Fibroblast of skin of back (primary cell): Measurements from ENCODE around the gene ZDHHC1.
"Not testable (repeated sequence)": the region's sequence is repeated elsewhere in the genome, so short reads cannot be mapped to it uniquely, and the experiment has no call there.

Experiments used
- DNase-seq: peaks from one replicate; pipeline ENCODE4 v3.0.0-alpha.2; 2013

Gene ZDHHC1

DNA sequence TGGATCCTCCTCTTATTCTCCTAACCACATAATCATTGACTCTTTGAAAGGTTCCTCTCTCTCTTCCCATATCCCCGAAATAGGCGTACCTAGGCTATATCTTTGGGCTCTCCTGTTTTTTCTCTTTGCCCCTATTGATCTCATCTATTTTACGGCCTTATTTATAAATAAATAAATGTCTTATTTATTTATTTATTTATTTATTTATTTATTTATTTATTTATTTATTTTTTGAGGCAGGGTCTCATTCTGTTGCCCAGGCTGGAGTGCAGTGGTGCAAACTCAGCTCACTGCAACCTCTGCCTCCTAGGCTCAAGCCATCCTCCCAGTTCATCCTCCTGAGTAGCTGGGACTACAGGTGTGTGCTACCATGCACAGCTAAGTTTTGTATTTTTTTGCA, 63.8 kb downstream of the ZDHHC1 start:
- not testable (repeated sequence) for DNase-seq

DNA sequence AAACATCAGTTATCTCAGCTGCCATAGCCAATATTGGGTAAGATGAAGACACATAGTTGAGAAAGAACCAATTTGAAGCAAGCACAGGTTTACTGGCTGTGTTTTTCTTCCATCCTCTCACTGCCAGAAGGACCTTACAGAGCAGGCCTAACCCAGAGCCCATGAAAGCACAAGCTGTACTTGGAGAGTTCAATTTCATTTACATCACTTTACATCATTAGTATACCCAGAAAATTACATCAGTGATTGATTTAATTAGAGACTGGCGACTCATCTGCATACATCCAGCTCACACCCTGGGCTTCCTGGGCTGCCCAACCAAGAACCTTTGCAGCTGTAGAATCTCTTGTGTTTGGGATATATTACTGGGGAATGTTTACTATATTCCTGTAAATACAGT, 66.0 kb downstream of the ZDHHC1 start:
- DNase-seq = no peak

DNA sequence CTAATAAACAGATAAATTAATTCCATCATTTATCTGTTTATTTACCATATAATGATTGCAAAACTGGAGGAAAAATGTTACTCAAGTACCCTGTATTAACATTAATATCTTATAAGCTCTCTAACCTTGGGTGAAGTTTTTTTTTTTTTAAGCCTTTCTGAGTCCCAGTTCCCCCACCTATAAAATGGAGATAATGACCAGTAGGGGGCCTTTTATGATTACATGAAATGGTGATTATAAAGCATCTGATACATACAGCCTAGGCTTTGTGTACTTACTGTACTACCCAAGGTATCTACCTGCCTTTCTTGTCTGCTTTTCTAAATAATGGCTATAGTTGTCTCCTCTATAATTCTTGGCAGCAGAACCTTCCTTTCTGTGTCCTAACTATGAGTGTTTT, 67.1 kb downstream of the ZDHHC1 start:
- peak; percentile 42 for DNase-seq

DNA sequence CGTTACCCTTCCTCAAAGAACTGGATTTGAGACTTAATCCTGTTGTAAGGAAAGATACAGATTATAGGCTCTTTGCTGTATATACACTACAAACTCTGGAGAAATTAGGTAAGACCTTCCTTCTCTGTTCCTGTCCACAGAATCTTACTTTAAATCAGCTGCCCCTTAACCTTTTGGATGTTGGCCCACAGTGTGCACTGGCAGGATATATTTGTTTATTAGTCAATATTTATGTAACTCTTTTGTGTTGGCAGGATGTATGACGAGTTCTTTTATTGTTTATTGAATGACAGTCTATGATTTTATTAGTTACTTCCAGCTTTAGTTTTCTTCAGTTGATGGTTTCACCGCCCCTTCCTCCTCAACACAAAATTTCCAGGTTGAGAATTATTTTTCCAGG, 69.9 kb downstream of the ZDHHC1 start:
- no peak for DNase-seq

DNA sequence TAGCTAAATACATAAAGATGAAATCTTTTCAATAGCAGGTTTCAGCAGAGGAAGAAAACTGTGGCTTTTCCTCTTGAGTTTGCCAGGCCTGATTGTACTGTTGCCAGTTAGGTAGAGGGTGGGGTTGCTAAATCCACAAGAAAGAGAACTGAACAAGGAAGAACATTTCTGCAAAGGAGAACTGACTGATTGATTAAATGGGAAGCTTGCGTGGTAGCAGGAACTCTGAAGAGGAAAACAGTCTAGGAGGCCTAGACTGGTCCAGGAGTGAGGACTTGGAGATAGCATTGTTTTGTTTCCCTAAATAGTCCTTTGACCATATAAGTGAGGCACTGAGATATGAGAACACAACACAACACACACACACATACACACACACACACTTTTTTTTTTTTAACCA, 70.9 kb downstream of the ZDHHC1 start:
- DNase-seq = no peak
